H1 (cell line): ENCODE data around the gene SLC9A2. TPM values are rescaled to one million over a fixed set of nuclear protein-coding genes. Genes with fewer than 3 reads are reported as not detected.

Source experiments
- CTCF ChIA-PET: fragments of 300-600 bp; sonication (Branson Sonifier 250); formaldehyde crosslinking; loops from one replicate; lab custom pipeline; 2021; ENCODE audit not compliant: partially characterized antibody; lab: Charles Lee
- POLR2A ChIA-PET: fragments of 300-600 bp; sonication (Branson Sonifier 250); formaldehyde crosslinking; loops from one replicate; lab custom pipeline; 2021; ENCODE audit warnings: inconsistent platforms; ENCODE audit not compliant: partially characterized antibody; lab: Charles Lee
- DNase-seq, 2 experiments: peaks; one replicate each; pipeline versions ENCODE4 v3.0.0 to v3.0.0-alpha.2; 2010 to 2022; ENCODE audit warnings: low spot score in 2 of 2, low read depth in 1 of 2, mixed read lengths in 1 of 2
- FAIRE-seq: peaks from 2 replicates; lab custom pipeline; 2011; peaks lifted over from hg19 to GRCh38; lab: Jason Lieb, UNC
- H2AFZ ChIP-seq: 2 replicates; pipeline ENCODE4 v1.8.1; 2012; ENCODE audit warnings: low read length, inconsistent platforms
- H2AK5ac ChIP-seq: 2 replicates; pipeline ENCODE4 v1.6.1; 2013; ENCODE audit warnings: low read depth, low read length
- H2BK120ac ChIP-seq: replicated peaks from 2 replicates; pipeline ENCODE3; 2013; ENCODE audit warnings: low read depth, low read length, inconsistent platforms
- H2BK12ac ChIP-seq: 2 replicates; pipeline ENCODE4 v1.6.1; 2013; ENCODE audit warnings: low read depth, low read length
- H2BK15ac ChIP-seq: 2 replicates; pipeline ENCODE4 v1.6.1; 2013; ENCODE audit warnings: low read length
- H2BK20ac ChIP-seq: 2 replicates; pipeline ENCODE4 v1.6.1; 2013; ENCODE audit warnings: low read length
- H2BK5ac ChIP-seq: 2 replicates; pipeline ENCODE4 v1.6.1; 2013; ENCODE audit warnings: low read depth, low read length
- H3K14ac ChIP-seq: 2 replicates; pipeline ENCODE4 v1.6.1; 2013; ENCODE audit warnings: inconsistent platforms; ENCODE audit not compliant: insufficient read length
- H3K18ac ChIP-seq: 2 replicates; pipeline ENCODE4 v1.6.1; 2013; ENCODE audit warnings: low read length; ENCODE audit errors: extremely low read depth
- H3K23ac ChIP-seq: 2 replicates; pipeline ENCODE4 v1.6.1; 2013; ENCODE audit warnings: inconsistent platforms; ENCODE audit not compliant: insufficient read length
- H3K23me2 ChIP-seq: 2 replicates; pipeline ENCODE4 v1.6.1; 2013; ENCODE audit warnings: low read depth, low read length
- H3K27ac ChIP-seq: 2 replicates; pipeline ENCODE4 v1.6.1; 2011; ENCODE audit warnings: low read depth, low read length, inconsistent platforms
- H3K27me3 ChIP-seq, 4 experiments: replicated peaks in 1 of 4; 1 replicate in 1 of 4; 2 replicates in 3 of 4; pipeline versions ENCODE4 v1.6.1 to v1.8.1; 2011 to 2013; ENCODE audit warnings: low read length in 3 of 4, mild to moderate bottlenecking in 3 of 4, inconsistent platforms in 2 of 4, mixed read lengths in 2 of 4, moderate library complexity in 1 of 4; ENCODE audit not compliant: control insufficient read depth in 3 of 4, insufficient read depth in 3 of 4; ENCODE audit errors: extremely low read depth in 1 of 4
- H3K36me3 ChIP-seq, 4 experiments: 2 replicates each; pipeline versions ENCODE4 v1.6.1 to v1.8.1; 2011 to 2013; ENCODE audit warnings: mild to moderate bottlenecking in 4 of 4, low read length in 3 of 4, moderate library complexity in 2 of 4, control low read depth in 1 of 4, inconsistent platforms in 1 of 4; ENCODE audit not compliant: insufficient read depth in 4 of 4, control insufficient read depth in 2 of 4
- H3K4ac ChIP-seq: replicated peaks from 2 replicates; pipeline ENCODE3; 2013; ENCODE audit warnings: low read length, low read depth, mixed read lengths, inconsistent platforms; ENCODE audit not compliant: insufficient read length
- H3K4me1 ChIP-seq, 4 experiments: replicated peaks in 1 of 4; 1 replicate in 1 of 4; 2 replicates in 3 of 4; pipeline versions ENCODE4 v1.6.1 to v1.8.1; 2011 to 2013; ENCODE audit warnings: low read length in 3 of 4, inconsistent platforms in 2 of 4, mixed read lengths in 1 of 4; ENCODE audit not compliant: insufficient read depth in 4 of 4, control insufficient read depth in 3 of 4
- H3K4me2 ChIP-seq, 2 experiments: 2 replicates each; pipeline versions ENCODE4 v1.6.1 to v1.8.1; 2011 to 2013; ENCODE audit warnings: low read depth in 2 of 2, low read length in 2 of 2, control low read depth in 1 of 2, inconsistent platforms in 1 of 2, mild to moderate bottlenecking in 1 of 2; ENCODE audit not compliant: insufficient read depth in 1 of 2
- H3K4me3 ChIP-seq, 4 experiments: fragments of 200-600, 300-600 bp in 1 of 4; sonication (generic), shearing (Covaris generic), sonication (Bioruptor Twin) in 1 of 4; 2 replicates each; pipeline versions ENCODE4 v1.5.1 to v1.8.1; 2011 to 2016; ENCODE audit warnings: low read length in 4 of 4, low read depth in 3 of 4, control low read depth in 2 of 4, inconsistent platforms in 2 of 4, mild to moderate bottlenecking in 2 of 4, mixed read lengths in 1 of 4, moderate library complexity in 1 of 4; ENCODE audit not compliant: insufficient read depth in 2 of 4; ENCODE audit errors: extremely low read depth in 1 of 4
- H3K56ac ChIP-seq: replicated peaks from 2 replicates; pipeline ENCODE3; 2013; ENCODE audit warnings: low read depth, mild to moderate bottlenecking, mixed read lengths, low read length, inconsistent platforms; ENCODE audit not compliant: insufficient read length
- H3K79me1 ChIP-seq: 2 replicates; pipeline ENCODE4 v1.6.1; 2013; ENCODE audit warnings: low read depth, low read length, control low read depth
- H3K79me2 ChIP-seq, 2 experiments: 2 replicates each; pipeline versions ENCODE4 v1.6.1 to v1.8.1; 2012 to 2013; ENCODE audit warnings: low read length in 2 of 2, mild to moderate bottlenecking in 2 of 2, inconsistent platforms in 1 of 2; ENCODE audit not compliant: insufficient read depth in 2 of 2, control insufficient read depth in 1 of 2
- H3K9ac ChIP-seq, 4 experiments: replicated peaks in 1 of 4; 1 replicate in 1 of 4; 2 replicates in 3 of 4; pipeline versions ENCODE4 v1.6.1 to v1.8.1; 2011 to 2013; ENCODE audit warnings: low read depth in 3 of 4, low read length in 3 of 4, control low read depth in 2 of 4, mild to moderate bottlenecking in 2 of 4, moderate library complexity in 2 of 4, inconsistent platforms in 1 of 4; ENCODE audit errors: extremely low read depth in 1 of 4
- H3K9me3 ChIP-seq, 2 experiments: 2 replicates each; pipeline versions ENCODE4 v1.6.1 to v1.8.1; 2012 to 2013; ENCODE audit warnings: mild to moderate bottlenecking in 2 of 2, moderate library complexity in 2 of 2, control low read depth in 1 of 2, inconsistent platforms in 1 of 2, low read depth in 1 of 2, low read length in 1 of 2, mixed read lengths in 1 of 2; ENCODE audit not compliant: insufficient read depth in 2 of 2
- H4K20me1 ChIP-seq, 2 experiments: replicated peaks in 1 of 2; 2 replicates each; pipeline versions ENCODE3 to v1.8.1; 2011 to 2013; ENCODE audit warnings: inconsistent platforms in 2 of 2, low read length in 2 of 2, mild to moderate bottlenecking in 1 of 2; ENCODE audit not compliant: insufficient read depth in 2 of 2, control insufficient read depth in 1 of 2
- H4K5ac ChIP-seq: 2 replicates; pipeline ENCODE4 v1.6.1; 2013; ENCODE audit warnings: low read length, low read depth, mixed read lengths, inconsistent platforms; ENCODE audit not compliant: insufficient read length
- H4K8ac ChIP-seq: 2 replicates; pipeline ENCODE4 v1.8.0; 2013; ENCODE audit warnings: mild to moderate bottlenecking, moderate library complexity, low read length, inconsistent platforms; ENCODE audit not compliant: insufficient read depth; ENCODE audit errors: extremely low read depth
- H4K91ac ChIP-seq: replicated peaks from 2 replicates; pipeline ENCODE3; 2013; ENCODE audit warnings: low read length, mixed read lengths, inconsistent platforms; ENCODE audit not compliant: insufficient read length
- ATF2 ChIP-seq: IDR thresholded peaks from 2 replicates; pipeline ENCODE4 v1.6.1; 2012; ENCODE audit warnings: low read length, inconsistent platforms
- CHD2 ChIP-seq: IDR thresholded peaks from 2 replicates; pipeline ENCODE4 v1.6.1; 2012; ENCODE audit warnings: low read length, improper control_type of control experiment
- CREB1 ChIP-seq: IDR thresholded peaks from 2 replicates; pipeline ENCODE4 v1.6.1; 2012; ENCODE audit warnings: inconsistent platforms
- EGR1 ChIP-seq: IDR thresholded peaks from 2 replicates; pipeline ENCODE4 v1.6.1; 2011; ENCODE audit warnings: low read depth, low read length, borderline replicate concordance
- SAP30 ChIP-seq: fragments of 300-600 bp; sonication (generic); IDR thresholded peaks from 2 replicates; pipeline ENCODE4 v1.7.1; 2012; ENCODE audit warnings: low read length, moderate library complexity, mild to moderate bottlenecking, inconsistent platforms; ENCODE audit not compliant: insufficient read depth, insufficient replicate concordance
- SIRT6 ChIP-seq: IDR thresholded peaks from one replicate; pipeline ENCODE4 v1.7.1; 2012; ENCODE audit warnings: low read length, inconsistent platforms
- TAF1 ChIP-seq: IDR thresholded peaks from 2 replicates; pipeline ENCODE4 v1.6.1; 2011; ENCODE audit warnings: mild to moderate bottlenecking, low read depth, low read length
- TAF7 ChIP-seq: optimal IDR thresholded peaks from 2 replicates; pipeline ENCODE3; 2011; ENCODE audit warnings: low read depth, mild to moderate bottlenecking, inconsistent platforms, low read length, moderate library complexity, borderline replicate concordance
- TCF12 ChIP-seq: IDR thresholded peaks from 2 replicates; pipeline ENCODE4 v1.6.1; 2011; ENCODE audit warnings: low read depth, mild to moderate bottlenecking, low read length
- WGBS, 2 experiments: shearing (Covaris generic) in 1 of 2; methylation state at CpG; one replicate each; pipeline versions ENCODE4 v1.1.6 to v1.1.7; 2013 to 2015; ENCODE audit warnings: low lambda C conversion rate in 2 of 2, mixed read lengths in 2 of 2, inconsistent platforms in 1 of 2, low coverage in 1 of 2, missing lambda C conversion rate in 1 of 2; ENCODE audit not compliant: insufficient replicate concordance in 2 of 2, insufficient coverage in 1 of 2, insufficient read length in 1 of 2; ENCODE audit errors: extremely low coverage in 1 of 2, missing lambda C conversion rate in 1 of 2; 5-methylcytosine and 5-hydroxymethylcytosine counted together
- polyA plus RNA-seq, 7 experiments: library from polyadenylated mRNA; depleted of rRNA in 3 of 7; stranded (reverse) in 5 of 7; unstranded in 2 of 7; fragments of >200 nt in 5 of 7; fragments of 200-250 nt in 2 of 7; gene quantifications; 1 replicate in 5 of 7; 2 replicates in 1 of 7; 4 replicates in 1 of 7; pipeline versions ENCODE4 v1.2.1 to v1.2.3, GENCODE V29; 2011 to 2013; ENCODE audit warnings: missing spikeins in 2 of 7, mixed read lengths in 2 of 7
- total RNA-seq: library from RNA; stranded (reverse); fragmentation: NEBNext Ultra II Directional; extraction: Animal tissue kit (Norgen Biotek cat#: 25700); gene quantifications from 2 replicates; pipeline ENCODE4 v1.2.1, GENCODE V29; 2021
- TF ChIP-seq, protein P1 (sequence below): IDR thresholded peaks from 2 replicates; pipeline ENCODE4 v1.6.1; 2012; ENCODE audit warnings: inconsistent platforms

Gene SLC9A2
- total and polyA plus RNA-seq, 2 of the 8 experiments (the other 6 are each of a cell fraction or from before 2014, with no cell fraction given): 0.06 to 0.13 TPM

DNA sequence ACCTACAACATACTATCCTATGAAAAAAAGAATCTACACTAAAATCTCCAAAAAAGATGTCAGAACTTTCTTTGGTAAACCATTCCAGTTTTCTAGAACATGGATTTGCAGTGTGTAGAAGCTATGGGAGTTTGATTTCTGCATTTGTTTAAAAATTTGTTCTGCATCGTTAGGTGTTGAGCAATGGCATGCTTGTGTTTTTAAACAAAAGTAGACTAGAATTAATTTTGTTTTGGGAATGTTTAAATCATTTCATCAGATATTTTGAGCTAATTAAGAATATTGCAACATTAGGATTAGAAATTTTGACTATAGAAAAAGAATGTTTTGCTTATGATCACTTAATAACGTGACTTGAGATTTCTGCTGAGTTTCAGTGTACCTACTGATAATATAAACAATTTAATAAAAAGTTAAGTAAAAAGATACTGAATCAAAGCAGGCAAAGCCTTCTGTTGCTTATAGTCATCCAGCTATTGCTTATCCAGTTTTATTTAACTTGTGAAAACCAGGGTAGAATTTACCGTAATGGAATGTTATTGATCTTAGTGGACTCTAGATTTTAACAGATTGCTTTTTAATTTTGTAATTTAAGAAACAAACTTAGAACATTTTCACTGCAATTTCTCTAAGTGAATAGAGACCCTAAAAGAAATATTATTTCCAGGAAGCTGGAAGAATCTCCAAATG is 135.2 kb downstream of the SLC9A2 start:
- Histone ChIP-seq H3K4me2 (0 out of 4 replicates have a peak overlapping the region, but pooled peaks of 1 of the 2 experiments have one; percentile 18), H3K14ac (no peak overlapping the region), H3K4me1 (0 out of 7 replicates have a peak, but pooled peaks cover 0 to 2% (median 0%) of the 10 kb centered on the region in 4 experiments), H2BK15ac (no peak overlapping the region), H3K79me2 (no peaks in the 10 kb centered on the region), H3K27ac (no peak overlapping the region), H3K4me3 (no peak overlapping the region), H2BK120ac (no peak overlapping the region), H3K23me2 (no peaks in the 10 kb centered on the region), H3K36me3 (no peaks in the 10 kb centered on the region), H3K4ac (no peak overlapping the region), H3K79me1 (no peaks in the 10 kb centered on the region), H3K9ac (no peak overlapping the region), H4K8ac (no peak overlapping the region), H2BK5ac (no peak overlapping the region), H4K20me1 (no peaks in the 10 kb centered on the region), H4K5ac (no peak overlapping the region), H2BK20ac (no peak overlapping the region), H3K56ac (no peak overlapping the region), H2AFZ (no peak overlapping the region), H4K91ac (no peak overlapping the region), H3K27me3 (no peaks in the 10 kb centered on the region), H2BK12ac (no peak overlapping the region), H2AK5ac (no peak overlapping the region), H3K18ac (no peak overlapping the region), H3K23ac (no peak overlapping the region), H3K9me3 (no peaks in the 10 kb centered on the region)
- POLR2A ChIA-PET: no interaction called here
- DNase-seq (no peak), FAIRE-seq (no peak)
- CTCF ChIA-PET: interaction anchor here (0.9 to 7.5 kb wide), 10 partner anchors 8 to 93 kb away, joined by 3 to 122 read pairs (median 16); partner anchors contain the start of gene TMEM182
- WGBS, 2 experiments: 91% methylated on average over 3 of the region's 3 CpGs; no CpG with 5 or more reads in 1 of the 2 experiments
- TF ChIP-seq TCF12 (no peak), TAF7 (no peak), TAF1 (no peak), CREB1 (no peak), CHD2 (no peak), SAP30 (no peak), SIRT6 (no peak), ATF2 (no peak), EGR1 (no peak)
- TF ChIP-seq, protein P1, sequence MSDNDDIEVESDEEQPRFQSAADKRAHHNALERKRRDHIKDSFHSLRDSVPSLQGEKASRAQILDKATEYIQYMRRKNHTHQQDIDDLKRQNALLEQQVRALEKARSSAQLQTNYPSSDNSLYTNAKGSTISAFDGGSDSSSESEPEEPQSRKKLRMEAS: no peak
